Measurements from ENCODE around the gene PTPRM.
"Not testable (repeated sequence)": the region's sequence is repeated elsewhere in the genome, so short reads cannot be mapped to it uniquely, and the experiment has no call there.

The PTPRM gene

GRCh38 chr18:7721532-7721931, 154.4 kb downstream of the PTPRM start:
- no peak for DNase-seq (ENCODE audit: low read depth in 2 of 3, low spot score in 2 of 3)

- no peak for DNase-seq (ENCODE audit: low read depth in 2 of 3, low spot score in 2 of 3)
Measured at GRCh38 chr18:7722955-7723354, 155.8 kb downstream of the PTPRM start.

- no peak for DNase-seq (ENCODE audit: low read depth in 2 of 3, low spot score in 2 of 3)
Measured at GRCh38 chr18:7723558-7723957, 156.4 kb downstream of the PTPRM start.

GRCh38 chr18:7725473-7725872, 158.4 kb downstream of the PTPRM start:
- no peak for DNase-seq (ENCODE audit: low read depth in 2 of 3, low spot score in 2 of 3)

DNA sequence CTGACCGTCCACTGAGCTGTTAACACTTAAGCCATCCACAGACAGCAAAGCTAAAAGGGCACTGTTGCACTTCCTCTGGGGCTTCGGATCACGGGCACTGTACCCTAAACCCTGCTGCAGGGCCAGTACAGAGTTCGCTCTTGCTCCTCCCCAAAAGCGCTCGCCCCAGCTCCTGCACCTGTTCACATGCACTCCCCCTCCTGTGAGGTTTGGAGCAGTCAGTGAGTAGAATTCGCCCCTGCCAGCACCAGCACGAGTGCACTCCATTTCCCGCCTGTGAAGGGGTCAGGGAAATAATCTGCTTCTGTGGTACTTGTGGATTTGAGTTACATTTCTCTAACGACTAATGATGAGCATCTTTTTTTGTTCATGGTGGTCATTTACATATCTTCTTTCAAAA, 158.8 kb downstream of the PTPRM start:
- no peak for DNase-seq (ENCODE audit: low read depth in 2 of 3, low spot score in 2 of 3)

GRCh38 chr18:7726522-7726921, 159.4 kb downstream of the PTPRM start:
- no peak for DNase-seq (ENCODE audit: low read depth in 2 of 3, low spot score in 2 of 3)

- DNase-seq (ENCODE audit: low read depth in 2 of 3, low spot score in 2 of 3) = no peak
Measured at GRCh38 chr18:7727361-7728076, 160.4 kb downstream of the PTPRM start.

DNA sequence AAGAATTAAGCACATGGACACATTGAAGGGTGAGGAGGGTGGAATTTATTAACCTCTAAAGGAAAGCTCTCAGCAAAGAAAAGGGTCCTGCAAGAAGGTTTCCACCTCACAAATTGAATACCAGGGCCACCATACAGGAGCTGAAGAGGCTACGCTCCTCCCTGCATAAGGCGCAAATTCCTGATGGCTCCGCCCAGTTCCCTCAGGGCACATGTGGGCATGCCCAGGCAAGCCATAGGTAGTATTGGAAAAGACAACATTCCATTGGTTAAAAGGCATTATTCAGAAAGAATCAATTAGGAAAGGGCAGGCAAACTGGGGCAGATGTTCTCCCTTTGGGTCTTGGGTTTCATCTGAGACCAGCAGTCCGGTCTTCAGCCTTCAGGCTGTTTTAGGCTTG, 161.2 kb downstream of the PTPRM start:
- DNase-seq (ENCODE audit: low read depth in 2 of 3, low spot score in 2 of 3) = no peak

DNA sequence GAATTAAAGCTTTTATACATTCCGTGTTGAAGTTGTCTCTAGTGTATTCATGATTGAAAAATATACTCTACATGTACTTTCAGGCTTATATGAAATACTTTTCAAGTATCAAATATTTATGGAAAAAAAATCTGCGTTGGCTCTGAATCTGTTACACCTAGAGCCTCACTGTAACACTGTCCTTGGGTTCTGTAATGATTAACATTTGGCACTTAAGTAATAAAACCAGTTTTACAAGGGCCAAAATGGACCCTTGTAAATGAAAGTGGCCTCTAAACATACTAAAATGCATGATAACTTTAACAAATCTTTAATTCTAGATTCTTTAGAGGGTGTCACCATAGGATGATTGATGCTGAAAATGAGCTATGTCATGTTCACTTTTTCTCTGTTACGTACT, 162.8 kb downstream of the PTPRM start:
- no peak for DNase-seq (ENCODE audit: low read depth in 2 of 3, low spot score in 2 of 3)

- DNase-seq (ENCODE audit: low read depth in 2 of 3, low spot score in 2 of 3) = no peak
Measured at GRCh38 chr18:7730682-7731081, 163.6 kb downstream of the PTPRM start.

DNA sequence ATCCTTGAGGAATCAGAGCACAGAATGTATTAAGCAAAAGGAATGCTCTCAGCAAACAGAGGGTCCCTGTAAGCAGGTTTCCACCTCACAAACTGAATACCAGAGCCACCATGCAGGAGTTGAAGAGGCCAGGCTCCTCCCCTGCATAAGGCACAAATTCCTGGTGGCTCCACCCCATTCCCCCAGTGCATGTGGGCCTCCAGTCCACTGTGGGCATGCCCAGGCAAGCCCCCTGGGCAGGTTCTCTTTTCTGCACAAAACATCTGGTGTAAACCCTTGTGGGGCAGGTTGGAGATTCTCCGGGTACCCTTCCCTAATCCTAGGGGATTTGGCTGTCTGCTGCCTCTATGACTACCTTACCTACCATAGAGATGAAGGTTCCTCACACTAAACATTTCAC, 166.5 kb downstream of the PTPRM start:
- no peak for DNase-seq (ENCODE audit: low read depth in 2 of 3, low spot score in 2 of 3)

GRCh38 chr18:7735196-7735595, 168.1 kb downstream of the PTPRM start:
- no peak for DNase-seq (ENCODE audit: low read depth in 2 of 3, low spot score in 2 of 3)

GRCh38 chr18:7735626-7736175, 168.6 kb downstream of the PTPRM start:
- no peak for DNase-seq (ENCODE audit: low read depth in 2 of 3, low spot score in 2 of 3)

GRCh38 chr18:7736526-7736925, 169.4 kb downstream of the PTPRM start:
- not testable (repeated sequence) for DNase-seq (ENCODE audit: low read depth in 2 of 3, low spot score in 2 of 3)

- DNase-seq (ENCODE audit: low read depth in 2 of 3, low spot score in 2 of 3) = no peak
Measured at GRCh38 chr18:7737550-7737949, 170.4 kb downstream of the PTPRM start.

DNA sequence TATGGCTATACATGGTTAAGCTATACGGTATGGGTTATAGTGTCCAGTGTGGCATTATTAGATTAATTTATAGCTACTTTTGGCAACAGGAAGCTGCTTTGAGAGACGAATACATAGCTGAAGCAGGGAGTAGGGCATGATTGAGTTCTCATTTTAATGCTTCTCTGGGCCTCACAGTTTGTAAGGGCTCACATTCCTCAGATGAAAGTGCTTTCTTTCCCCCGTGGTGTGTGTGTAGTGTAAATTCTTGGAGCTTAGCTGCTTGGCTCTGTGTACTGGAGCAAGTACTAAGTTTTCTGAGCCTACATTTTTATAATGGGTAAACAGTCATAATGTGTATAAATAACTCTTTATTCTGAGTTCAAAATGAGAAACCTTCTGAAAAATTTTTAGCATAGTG, 173.7 kb downstream of the PTPRM start:
- DNase-seq (ENCODE audit: low read depth in 2 of 3, low spot score in 2 of 3) = no peak

DNA sequence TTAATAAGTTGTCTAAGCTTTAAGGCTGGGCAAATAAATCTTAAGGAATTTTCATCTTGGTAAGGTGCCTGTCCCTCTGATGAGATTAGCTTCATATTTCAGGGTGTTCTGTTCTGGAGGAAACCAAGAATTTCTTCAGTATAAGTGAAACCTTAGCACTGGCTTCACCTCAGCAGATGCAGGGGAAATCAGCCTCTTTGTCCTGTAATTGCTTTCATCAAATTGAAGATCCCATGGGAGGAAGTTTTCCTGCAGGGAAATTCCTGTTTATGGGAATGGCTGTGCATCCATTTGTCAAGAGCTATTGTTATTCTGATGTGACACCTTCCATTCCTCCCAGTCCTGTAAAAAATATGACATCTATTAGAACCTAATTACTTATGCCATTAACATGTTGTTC, 174.5 kb downstream of the PTPRM start:
- no peak for DNase-seq (ENCODE audit: low read depth in 2 of 3, low spot score in 2 of 3)

DNA sequence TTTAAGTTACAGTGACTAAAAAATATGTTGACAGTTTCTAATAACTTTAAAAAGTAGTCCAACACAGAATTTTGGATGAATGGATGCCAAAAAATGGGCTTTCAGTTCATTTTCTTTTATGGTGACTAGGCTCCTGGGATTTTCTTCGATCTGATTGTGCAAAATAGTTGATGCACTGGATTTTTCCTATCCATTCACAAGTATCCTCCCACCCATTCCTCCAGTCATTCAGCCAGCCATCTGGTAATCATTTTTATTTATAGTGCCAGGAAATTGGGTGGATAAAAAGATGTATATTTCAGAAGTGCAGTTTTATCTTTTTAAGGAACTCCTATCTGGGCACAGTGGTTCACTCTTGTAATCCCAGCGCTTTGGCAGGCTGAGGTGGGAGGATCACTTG, 175.1 kb downstream of the PTPRM start:
- DNase-seq (ENCODE audit: low read depth in 2 of 3, low spot score in 2 of 3) = no peak

- no peak for DNase-seq (ENCODE audit: low read depth in 2 of 3, low spot score in 2 of 3)
Measured at GRCh38 chr18:7743256-7743655, 176.1 kb downstream of the PTPRM start.

DNA sequence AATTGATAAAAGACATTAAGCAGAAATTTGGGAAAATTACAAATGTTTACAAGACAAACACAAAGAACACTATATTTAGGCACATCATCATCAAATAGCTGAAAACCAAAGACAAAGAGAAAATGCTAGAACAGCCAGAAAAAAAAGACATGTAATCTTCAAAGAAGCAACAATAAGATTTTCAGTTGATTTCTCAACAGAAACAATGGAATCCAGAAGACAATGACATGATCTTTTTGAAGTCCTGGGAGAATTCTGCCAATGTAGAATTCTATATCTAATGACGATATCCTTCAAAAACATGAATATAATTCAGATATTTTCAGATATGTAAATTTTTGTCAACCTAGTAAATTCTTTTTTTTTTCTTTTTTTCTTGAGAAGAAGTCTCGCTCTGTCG, 179.0 kb downstream of the PTPRM start:
- no peak for DNase-seq (ENCODE audit: low read depth in 2 of 3, low spot score in 2 of 3)

- no peak for DNase-seq (ENCODE audit: low read depth in 2 of 3, low spot score in 2 of 3)
Measured at GRCh38 chr18:7748251-7749007, 181.3 kb downstream of the PTPRM start.

DNA sequence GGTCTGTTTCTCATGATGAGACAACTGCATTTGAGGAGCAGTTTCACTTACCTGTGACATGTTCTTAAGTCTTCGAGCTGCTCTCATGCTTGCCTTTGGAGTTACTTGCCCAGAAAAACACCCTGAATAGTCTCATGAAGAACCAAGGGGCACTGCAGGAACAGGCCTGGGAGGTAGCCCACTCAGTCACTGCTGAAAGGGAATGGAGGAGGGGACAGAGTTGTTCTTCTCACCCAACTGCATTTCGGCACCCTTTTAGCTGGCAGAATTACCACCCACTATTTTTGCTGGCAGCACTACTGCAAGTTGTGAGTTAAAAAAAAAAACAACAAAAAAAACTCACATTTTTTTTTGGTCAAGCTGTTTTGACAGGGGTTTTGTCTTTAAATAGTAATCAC, 181.9 kb downstream of the PTPRM start:
- DNase-seq (ENCODE audit: low read depth in 2 of 3, low spot score in 2 of 3) = no peak

Data from activated CD8-positive, alpha-beta memory T cell treated with anti-CD3 and anti-CD28 coated beads for 48 hours (primary cell).